ENCODE measurements around the gene REXO2. TPM values are rescaled to one million over a fixed set of nuclear protein-coding genes. Genes with fewer than 3 reads are reported as not detected.

REXO2 gene
- total RNA-seq, 1 donor from 2014 or later, result 24.5 TPM

DNA sequence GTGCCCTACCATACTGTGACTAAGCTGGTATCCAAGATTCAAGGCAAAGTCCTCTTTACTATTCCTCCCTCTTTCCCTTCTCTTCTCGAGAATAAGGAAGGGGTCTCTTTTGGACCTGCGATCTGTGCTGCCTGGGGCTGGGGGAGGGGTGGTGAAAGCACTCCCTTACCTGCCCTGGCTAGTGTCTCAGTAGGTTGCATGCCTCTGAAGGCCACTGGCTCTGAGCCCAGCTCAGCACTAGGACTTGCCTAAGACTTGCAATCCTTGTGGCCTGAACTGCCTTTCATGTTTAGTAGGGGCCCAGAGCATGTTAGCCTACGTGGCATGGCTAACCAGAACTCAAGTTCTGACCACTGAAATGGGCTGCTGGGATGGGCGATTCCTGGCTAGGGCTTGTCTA, 13.0 kb upstream of the REXO2 start:
- Mint-ChIP-seq H3K9me3 (ENCODE audit: unreplicated experiment) (no peaks in the 10 kb centered on the region), H3K27ac (ENCODE audit: unreplicated experiment) (no peak overlapping the region), H3K4me3 (ENCODE audit: unreplicated experiment) (no peak overlapping the region), H3K36me3 (ENCODE audit: unreplicated experiment) (peaks cover 9% of the 10 kb centered on the region), H3K4me1 (ENCODE audit: low read depth, unreplicated experiment) (no peaks in the 10 kb centered on the region), H3K27me3 (ENCODE audit: unreplicated experiment) (no peaks in the 10 kb centered on the region)
- no peak for DNase-seq
- TF ChIP-seq, protein P1, sequence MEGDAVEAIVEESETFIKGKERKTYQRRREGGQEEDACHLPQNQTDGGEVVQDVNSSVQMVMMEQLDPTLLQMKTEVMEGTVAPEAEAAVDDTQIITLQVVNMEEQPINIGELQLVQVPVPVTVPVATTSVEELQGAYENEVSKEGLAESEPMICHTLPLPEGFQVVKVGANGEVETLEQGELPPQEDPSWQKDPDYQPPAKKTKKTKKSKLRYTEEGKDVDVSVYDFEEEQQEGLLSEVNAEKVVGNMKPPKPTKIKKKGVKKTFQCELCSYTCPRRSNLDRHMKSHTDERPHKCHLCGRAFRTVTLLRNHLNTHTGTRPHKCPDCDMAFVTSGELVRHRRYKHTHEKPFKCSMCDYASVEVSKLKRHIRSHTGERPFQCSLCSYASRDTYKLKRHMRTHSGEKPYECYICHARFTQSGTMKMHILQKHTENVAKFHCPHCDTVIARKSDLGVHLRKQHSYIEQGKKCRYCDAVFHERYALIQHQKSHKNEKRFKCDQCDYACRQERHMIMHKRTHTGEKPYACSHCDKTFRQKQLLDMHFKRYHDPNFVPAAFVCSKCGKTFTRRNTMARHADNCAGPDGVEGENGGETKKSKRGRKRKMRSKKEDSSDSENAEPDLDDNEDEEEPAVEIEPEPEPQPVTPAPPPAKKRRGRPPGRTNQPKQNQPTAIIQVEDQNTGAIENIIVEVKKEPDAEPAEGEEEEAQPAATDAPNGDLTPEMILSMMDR (IDR thresholded peaks at IDR 0.05; ENCODE audit: partially characterized antibody, unreplicated experiment), result no peak

DNA sequence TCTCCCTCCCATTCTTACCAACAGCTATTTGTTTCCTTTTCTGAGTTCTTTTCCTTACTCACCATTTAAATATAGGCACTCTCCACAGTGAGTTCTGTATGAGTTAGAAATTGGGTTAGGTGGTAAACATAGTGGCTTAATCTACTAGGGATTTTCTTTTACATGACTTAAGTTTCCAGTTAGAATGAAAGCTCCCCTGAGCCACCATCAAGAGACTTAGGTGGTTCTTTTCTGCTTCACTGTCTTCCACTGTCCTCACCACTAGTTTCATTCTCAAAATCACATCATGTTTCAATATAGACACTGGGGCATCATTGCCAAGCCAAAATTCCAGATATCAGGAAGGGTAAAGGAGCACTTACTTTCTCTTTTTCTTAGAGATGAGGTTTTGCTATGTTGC, 9.0 kb upstream of the REXO2 start:
- TF ChIP-seq, protein P1 (IDR thresholded peaks at IDR 0.05; ENCODE audit: partially characterized antibody, unreplicated experiment), result no peak
- no peak for DNase-seq
- no peaks in the 10 kb centered on the region for H3K9me3 Mint-ChIP-seq (ENCODE audit: unreplicated experiment)
- H3K27ac Mint-ChIP-seq (ENCODE audit: unreplicated experiment), result no peak overlapping the region
- H3K36me3 Mint-ChIP-seq (ENCODE audit: unreplicated experiment), result no peaks in the 10 kb centered on the region
- H3K4me3 Mint-ChIP-seq (ENCODE audit: unreplicated experiment), result no peak overlapping the region
- H3K27me3 Mint-ChIP-seq (ENCODE audit: unreplicated experiment), result no peaks in the 10 kb centered on the region
- no peaks in the 10 kb centered on the region for H3K4me1 Mint-ChIP-seq (ENCODE audit: low read depth, unreplicated experiment)

DNA sequence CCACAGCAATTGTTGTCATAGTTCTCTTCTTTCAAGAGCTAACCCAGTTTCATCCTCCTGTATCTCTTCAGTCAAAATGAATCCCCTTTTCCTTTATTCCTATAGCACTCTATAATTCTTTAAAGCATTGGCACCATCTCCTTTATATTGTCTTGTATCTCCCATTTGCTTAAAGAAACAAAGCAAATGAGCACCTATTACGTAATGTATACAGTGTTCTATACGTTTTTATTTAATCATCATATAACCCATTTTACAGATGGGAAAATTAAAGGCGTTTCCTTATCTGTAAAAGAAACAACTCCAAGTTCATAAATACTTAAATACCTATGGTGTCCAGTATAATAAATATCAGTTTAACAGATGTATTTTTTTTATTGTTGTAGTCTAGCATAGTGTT, 6.4 kb upstream of the REXO2 start:
- no peaks in the 10 kb centered on the region for H3K27me3 Mint-ChIP-seq (ENCODE audit: unreplicated experiment)
- DNase-seq, result no peak
- no peak overlapping the region for H3K27ac Mint-ChIP-seq (ENCODE audit: unreplicated experiment)
- no peaks in the 10 kb centered on the region for H3K36me3 Mint-ChIP-seq (ENCODE audit: unreplicated experiment)
- no peaks in the 10 kb centered on the region for H3K4me1 Mint-ChIP-seq (ENCODE audit: low read depth, unreplicated experiment)
- H3K4me3 Mint-ChIP-seq (ENCODE audit: unreplicated experiment), result no peak overlapping the region
- TF ChIP-seq, protein P1 (IDR thresholded peaks at IDR 0.05; ENCODE audit: partially characterized antibody, unreplicated experiment), result no peak
- H3K9me3 Mint-ChIP-seq (ENCODE audit: unreplicated experiment), result no peaks in the 10 kb centered on the region

DNA sequence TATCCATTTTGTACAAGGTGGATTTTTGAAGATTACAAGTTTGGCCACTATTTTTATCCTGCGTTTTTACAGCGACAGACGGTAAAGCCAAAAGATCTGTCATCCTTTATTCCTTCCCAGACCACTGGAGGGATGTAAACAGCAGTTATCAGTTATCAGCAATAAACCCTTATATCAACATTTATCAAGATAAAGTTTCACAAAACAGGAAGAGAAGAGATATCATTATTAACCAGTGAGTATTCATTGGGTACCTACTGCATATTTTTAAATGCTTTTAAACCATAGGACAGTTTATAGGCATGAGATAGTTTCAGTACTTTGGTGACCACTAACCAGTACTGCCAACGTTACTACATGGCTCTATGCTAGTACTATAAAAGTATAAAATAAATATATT, 5.9 kb upstream of the REXO2 start:
- H3K9me3 Mint-ChIP-seq (ENCODE audit: unreplicated experiment), result no peaks in the 10 kb centered on the region
- H3K4me3 Mint-ChIP-seq (ENCODE audit: unreplicated experiment), result no peak overlapping the region
- TF ChIP-seq, protein P1 (IDR thresholded peaks at IDR 0.05; ENCODE audit: partially characterized antibody, unreplicated experiment), result no peak
- no peaks in the 10 kb centered on the region for H3K4me1 Mint-ChIP-seq (ENCODE audit: low read depth, unreplicated experiment)
- no peak overlapping the region for H3K27ac Mint-ChIP-seq (ENCODE audit: unreplicated experiment)
- no peak for DNase-seq
- no peaks in the 10 kb centered on the region for H3K36me3 Mint-ChIP-seq (ENCODE audit: unreplicated experiment)
- H3K27me3 Mint-ChIP-seq (ENCODE audit: unreplicated experiment), result no peaks in the 10 kb centered on the region

DNA sequence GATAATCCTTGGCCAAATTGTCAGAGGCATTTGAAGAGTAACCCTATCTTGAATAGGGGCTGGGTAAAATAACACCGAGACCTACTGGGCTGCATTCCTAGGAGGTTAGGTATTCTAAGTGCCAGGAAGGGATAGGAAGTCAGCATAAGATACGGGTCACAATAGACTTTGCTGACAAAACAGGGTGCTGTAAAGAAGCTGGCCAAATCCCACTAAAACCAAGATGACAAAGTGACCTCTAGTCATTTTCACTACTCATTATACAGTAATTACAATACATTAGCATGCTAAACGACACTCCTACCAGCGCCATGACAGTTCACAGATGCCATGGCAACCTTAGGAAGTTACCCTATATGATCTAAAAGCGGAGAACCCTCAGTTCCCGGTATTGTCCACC, 964 bp upstream of the REXO2 start:
- Mint-ChIP-seq H3K4me1 (ENCODE audit: low read depth, unreplicated experiment) (peaks cover 12% of the 10 kb centered on the region), H3K9me3 (ENCODE audit: unreplicated experiment) (peaks cover 2% of the 10 kb centered on the region), H3K27me3 (ENCODE audit: unreplicated experiment) (no peaks in the 10 kb centered on the region), H3K36me3 (ENCODE audit: unreplicated experiment) (no peaks in the 10 kb centered on the region), H3K4me3 (ENCODE audit: unreplicated experiment) (no peak overlapping the region), H3K27ac (ENCODE audit: unreplicated experiment) (no peak overlapping the region)
- DNase-seq, result no peak
- TF ChIP-seq, protein P1 (IDR thresholded peaks at IDR 0.05; ENCODE audit: partially characterized antibody, unreplicated experiment), result no peak

Measured in glutamatergic neuron (in vitro differentiated cells).